H1 (cell line): ENCODE measurements around the gene PCDHGA1. TPM values are rescaled to one million over a fixed set of nuclear protein-coding genes. Genes with fewer than 3 reads are reported as not detected.

ENCODE experiments used
- HDAC2 ChIP-seq, 2 experiments: fragments of 300-600 bp in 1 of 2; sonication (generic) in 1 of 2; IDR thresholded peaks; 2 replicates each; pipeline ENCODE4 v1.6.1; 2011 to 2012; ENCODE audit warnings: low read depth in 2 of 2, low read length in 2 of 2, mild to moderate bottlenecking in 2 of 2, moderate library complexity in 2 of 2, borderline replicate concordance in 1 of 2, inconsistent platforms in 1 of 2
- MAFK ChIP-seq: IDR thresholded peaks from 2 replicates; pipeline ENCODE4 v1.6.1; 2012; ENCODE audit warnings: low read depth, mild to moderate bottlenecking, improper control_type of control experiment, low read length
- polyA plus RNA-seq, 7 experiments: library from polyadenylated mRNA; depleted of rRNA in 3 of 7; stranded (reverse) in 5 of 7; unstranded in 2 of 7; fragments of >200 nt in 5 of 7; fragments of 200-250 nt in 2 of 7; gene quantifications; 1 replicate in 5 of 7; 2 replicates in 1 of 7; 4 replicates in 1 of 7; pipeline versions ENCODE4 v1.2.1 to v1.2.3, GENCODE V29; 2011 to 2013; ENCODE audit warnings: missing spikeins in 2 of 7, mixed read lengths in 2 of 7
- total RNA-seq: library from RNA; stranded (reverse); fragmentation: NEBNext Ultra II Directional; extraction: Animal tissue kit (Norgen Biotek cat#: 25700); gene quantifications from 2 replicates; pipeline ENCODE4 v1.2.1, GENCODE V29; 2021

PCDHGA1 gene
- total and polyA plus RNA-seq, 2 of the 8 experiments (the other 6 are each of a cell fraction or from before 2014, with no cell fraction given) = 0.57 to 0.89 TPM

DNA sequence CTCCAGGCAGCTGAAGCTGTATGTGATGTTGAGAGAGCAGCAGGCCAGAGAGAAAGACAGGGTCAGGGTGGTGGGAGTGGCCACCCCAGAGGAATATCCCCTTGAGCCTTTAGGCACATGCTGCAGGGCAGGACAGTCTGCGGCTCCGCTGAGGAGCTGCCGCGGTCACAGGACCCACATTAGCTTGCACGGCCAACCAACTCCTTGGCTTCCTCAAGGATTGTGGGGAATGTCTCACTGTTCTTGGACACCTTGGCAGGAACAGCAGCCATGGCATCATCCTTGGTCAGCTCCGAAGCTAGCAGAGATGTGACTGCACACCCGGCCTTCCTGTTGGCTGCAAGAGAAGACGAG is 186.3 kb downstream of the PCDHGA1 start (continued):
- TF ChIP-seq HDAC2 (IDR thresholded peaks at IDR 0.05; ENCODE audit: borderline replicate concordance in 1 of 2, low read depth in 2 of 2, low read length in 2 of 2) (no peak), MAFK (no peak)
- TF ChIP-seq, all 59 proteins: peak for 0
